Neutrophil (primary cell): ENCODE measurements around the gene FAM216A.

Experiments used
- H3K27ac ChIP-seq: fragments of 200-600 bp; sonication (generic); 2 replicates; pipeline ENCODE4 v1.5.1; 2016; ENCODE audit warnings: mild to moderate bottlenecking, moderate library complexity
- H3K27me3 ChIP-seq: fragments of 200-600 bp; sonication (generic); 2 replicates; pipeline ENCODE4 v1.6.0; 2016; ENCODE audit warnings: mild to moderate bottlenecking
- H3K36me3 ChIP-seq: fragments of 200-600 bp; sonication (generic); 2 replicates; pipeline ENCODE4 v1.5.1; 2017
- H3K4me1 ChIP-seq, 2 experiments: fragments of 200-600 bp in 1 of 2; sonication (generic) in 1 of 2; 1 replicate in 1 of 2; 2 replicates in 1 of 2; pipeline versions ENCODE4 v1.5.1 to v1.6.1; 2013 to 2016; ENCODE audit warnings: low read depth in 1 of 2, low read length in 1 of 2, mild to moderate bottlenecking in 1 of 2, moderate library complexity in 1 of 2; ENCODE audit not compliant: control insufficient read depth in 1 of 2, insufficient read depth in 1 of 2
- H3K4me3 ChIP-seq, 2 experiments: fragments of 200-600 bp in 1 of 2; sonication (generic) in 1 of 2; 1 replicate in 1 of 2; 2 replicates in 1 of 2; pipeline ENCODE4 v1.5.1; 2013 to 2016; ENCODE audit warnings: low read depth in 1 of 2, low read length in 1 of 2, mild to moderate bottlenecking in 1 of 2, moderate library complexity in 1 of 2
- H3K9me3 ChIP-seq: fragments of 200-600 bp; sonication (generic); 2 replicates; pipeline ENCODE4 v1.5.1; 2016
- TF ChIP-seq, protein P1 (sequence below): fragments of 200-600 bp; sonication (generic); IDR thresholded peaks from 2 replicates; pipeline ENCODE4 v1.5.1; 2016; ENCODE audit warnings: antibody characterized with exemption

Gene FAM216A

DNA sequence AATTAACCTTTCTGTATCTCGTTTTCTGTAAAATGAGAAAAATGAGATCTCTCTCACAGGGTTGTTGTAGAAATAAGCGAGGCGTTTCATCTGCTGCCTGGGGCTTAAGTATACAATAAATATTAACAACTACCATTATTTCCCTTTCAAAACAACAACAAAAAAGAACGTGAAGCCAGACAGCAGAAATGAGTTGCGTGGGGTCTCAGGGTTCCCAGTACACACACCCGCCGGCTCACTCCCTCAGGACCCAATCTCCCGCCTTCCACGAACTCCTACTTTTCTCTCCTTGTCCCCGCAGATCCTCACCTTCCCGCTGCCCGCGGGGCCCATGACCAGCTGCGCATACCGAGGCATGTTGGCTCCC, 815 bp upstream of the FAM216A start:
- H3K27me3 ChIP-seq = no peaks in the 10 kb centered on the region
- H3K4me1 ChIP-seq = peaks cover 25 to 37% of the 10 kb centered on the region in 2 experiments
- H3K36me3 ChIP-seq = peaks cover 10% of the 10 kb centered on the region
- H3K9me3 ChIP-seq = no peaks in the 10 kb centered on the region
- peak overlapping the region; percentile 87 to 97 for H3K4me3 ChIP-seq
- TF ChIP-seq, protein P1, sequence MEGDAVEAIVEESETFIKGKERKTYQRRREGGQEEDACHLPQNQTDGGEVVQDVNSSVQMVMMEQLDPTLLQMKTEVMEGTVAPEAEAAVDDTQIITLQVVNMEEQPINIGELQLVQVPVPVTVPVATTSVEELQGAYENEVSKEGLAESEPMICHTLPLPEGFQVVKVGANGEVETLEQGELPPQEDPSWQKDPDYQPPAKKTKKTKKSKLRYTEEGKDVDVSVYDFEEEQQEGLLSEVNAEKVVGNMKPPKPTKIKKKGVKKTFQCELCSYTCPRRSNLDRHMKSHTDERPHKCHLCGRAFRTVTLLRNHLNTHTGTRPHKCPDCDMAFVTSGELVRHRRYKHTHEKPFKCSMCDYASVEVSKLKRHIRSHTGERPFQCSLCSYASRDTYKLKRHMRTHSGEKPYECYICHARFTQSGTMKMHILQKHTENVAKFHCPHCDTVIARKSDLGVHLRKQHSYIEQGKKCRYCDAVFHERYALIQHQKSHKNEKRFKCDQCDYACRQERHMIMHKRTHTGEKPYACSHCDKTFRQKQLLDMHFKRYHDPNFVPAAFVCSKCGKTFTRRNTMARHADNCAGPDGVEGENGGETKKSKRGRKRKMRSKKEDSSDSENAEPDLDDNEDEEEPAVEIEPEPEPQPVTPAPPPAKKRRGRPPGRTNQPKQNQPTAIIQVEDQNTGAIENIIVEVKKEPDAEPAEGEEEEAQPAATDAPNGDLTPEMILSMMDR = no peak
- peak overlapping the region; percentile 88 for H3K27ac ChIP-seq

GRCh38 chr12:110475426-110475825, 6.8 kb downstream of the FAM216A start:
- no peak overlapping the region for H3K27ac ChIP-seq
- H3K36me3 ChIP-seq = peaks cover 2% of the 10 kb centered on the region
- H3K4me1 ChIP-seq = no peaks in the 10 kb centered on the region
- TF ChIP-seq, protein P1 = no peak
- no peaks in the 10 kb centered on the region for H3K27me3 ChIP-seq
- no peaks in the 10 kb centered on the region for H3K9me3 ChIP-seq
- H3K4me3 ChIP-seq = no peak overlapping the region

GRCh38 chr12:110498984-110499706, 30.5 kb downstream of the FAM216A start:
- Histone ChIP-seq H3K36me3 (peaks cover 19% of the 10 kb centered on the region), H3K27ac (peak overlapping the region; percentile 92), H3K27me3 (no peaks in the 10 kb centered on the region), H3K9me3 (no peaks in the 10 kb centered on the region), H3K4me1 (peaks cover 45 to 46% of the 10 kb centered on the region in 2 experiments), H3K4me3 (no peak overlapping the region)
- TF ChIP-seq, protein P1 = no peak

- peak overlapping the region; percentile 80 to 96 for H3K4me3 ChIP-seq
- no peaks in the 10 kb centered on the region for H3K27me3 ChIP-seq
- no peaks in the 10 kb centered on the region for H3K9me3 ChIP-seq
- H3K4me1 ChIP-seq = peaks cover 45 to 46% of the 10 kb centered on the region in 2 experiments
- peak overlapping the region; percentile 92 for H3K27ac ChIP-seq
- no peaks in the 10 kb centered on the region for H3K36me3 ChIP-seq
- TF ChIP-seq, protein P1 = no peak
Observed at GRCh38 chr12:110501399-110501751, 32.7 kb downstream of the FAM216A start.

DNA sequence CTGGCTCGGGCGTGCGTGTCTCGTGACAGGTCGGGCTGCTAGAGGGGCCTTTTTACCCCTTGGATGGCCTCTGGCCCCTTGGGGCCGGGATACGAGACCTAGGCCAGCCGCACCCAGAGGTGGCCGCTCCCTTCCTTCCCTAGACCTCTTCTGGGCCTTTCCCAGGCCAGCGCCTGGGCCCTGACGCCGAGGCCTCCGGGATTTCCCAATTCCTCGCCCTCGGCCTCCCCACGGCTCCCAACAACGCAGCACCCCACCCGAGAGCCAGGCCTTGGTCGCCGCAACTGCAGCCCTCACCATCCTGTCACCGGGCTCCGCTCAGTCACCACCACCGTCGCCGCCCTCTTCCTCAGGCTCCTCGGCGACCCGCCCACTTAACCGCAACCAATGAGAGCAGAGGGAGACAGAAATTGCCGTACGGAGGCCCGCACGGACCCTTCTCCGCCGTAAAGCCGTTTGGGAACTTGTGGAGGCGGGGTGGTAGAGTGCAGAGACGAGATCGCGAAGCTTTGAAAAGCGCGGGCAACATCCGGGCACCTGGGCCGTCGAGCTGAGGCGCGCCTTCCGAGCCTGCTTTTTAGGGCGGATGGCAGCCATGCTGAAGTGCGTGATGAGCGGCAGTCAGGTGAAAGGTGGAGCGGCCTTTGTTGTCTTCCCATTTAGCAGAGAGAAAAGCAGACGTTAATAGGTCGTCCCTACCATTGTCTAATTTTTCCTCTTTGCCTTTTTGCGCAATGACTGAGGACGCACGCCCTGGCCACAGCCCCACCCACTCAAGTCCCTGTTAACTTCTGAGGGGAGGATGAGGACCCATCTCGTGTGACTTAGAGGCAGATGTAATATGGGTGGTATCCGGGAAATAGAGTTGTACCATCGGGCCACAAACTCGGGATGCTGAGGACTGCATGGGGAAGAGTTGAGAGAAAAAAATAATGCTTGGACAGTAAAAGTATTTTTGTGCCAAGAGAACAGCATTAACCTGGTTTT, 33.4 kb downstream of the FAM216A start, which contains the start of the genes RAD9B and VPS29:
Gene RAD9B (plus strand): TSS at position 580 of the 987 bp plus-strand sequence. CDS start 7 bp downstream, at position 587.
Gene VPS29 (minus strand): TSS at position 360 of the 987 bp plus-strand sequence. CDS start 60 bp downstream, at position 300.
- peak within 1 kb of the TSS; percentile 92 for H3K27ac ChIP-seq
- no peaks in the 10 kb centered on the region for H3K9me3 ChIP-seq
- TF ChIP-seq, protein P1 = peak; percentile 44
- peaks cover 45 to 46% of the 10 kb centered on the region in 2 experiments for H3K4me1 ChIP-seq
- peak within 1 kb of the TSS; percentile 80 to 96 for H3K4me3 ChIP-seq
- H3K27me3 ChIP-seq = no peaks in the 10 kb centered on the region
- H3K36me3 ChIP-seq = no peaks in the 10 kb centered on the region
